ENCODE measurements around the gene EIF4B.

Gene EIF4B

DNA sequence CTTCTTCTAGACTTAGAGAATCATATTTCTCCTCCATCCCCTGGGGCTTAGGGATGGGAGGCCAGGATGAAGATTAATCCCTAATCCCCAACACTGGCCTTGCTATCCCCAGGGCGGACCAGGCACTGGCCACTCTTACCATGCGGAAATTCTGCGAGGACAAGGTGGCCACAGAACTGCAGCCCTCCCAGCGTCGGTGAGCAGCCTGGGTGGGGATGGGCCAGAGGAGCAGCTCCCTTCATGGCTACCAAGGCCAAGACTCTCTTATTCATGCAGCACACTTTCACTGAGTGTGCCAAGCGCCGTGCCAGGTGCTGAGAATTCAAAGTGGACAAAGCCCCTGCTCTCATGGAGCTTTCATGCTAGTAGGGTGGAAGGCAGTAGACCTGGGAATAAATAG is 50.6 kb downstream of the EIF4B start:
- no peak for DNase-seq (ENCODE audit: low read depth in 2 of 3, low spot score in 2 of 3)

DNA sequence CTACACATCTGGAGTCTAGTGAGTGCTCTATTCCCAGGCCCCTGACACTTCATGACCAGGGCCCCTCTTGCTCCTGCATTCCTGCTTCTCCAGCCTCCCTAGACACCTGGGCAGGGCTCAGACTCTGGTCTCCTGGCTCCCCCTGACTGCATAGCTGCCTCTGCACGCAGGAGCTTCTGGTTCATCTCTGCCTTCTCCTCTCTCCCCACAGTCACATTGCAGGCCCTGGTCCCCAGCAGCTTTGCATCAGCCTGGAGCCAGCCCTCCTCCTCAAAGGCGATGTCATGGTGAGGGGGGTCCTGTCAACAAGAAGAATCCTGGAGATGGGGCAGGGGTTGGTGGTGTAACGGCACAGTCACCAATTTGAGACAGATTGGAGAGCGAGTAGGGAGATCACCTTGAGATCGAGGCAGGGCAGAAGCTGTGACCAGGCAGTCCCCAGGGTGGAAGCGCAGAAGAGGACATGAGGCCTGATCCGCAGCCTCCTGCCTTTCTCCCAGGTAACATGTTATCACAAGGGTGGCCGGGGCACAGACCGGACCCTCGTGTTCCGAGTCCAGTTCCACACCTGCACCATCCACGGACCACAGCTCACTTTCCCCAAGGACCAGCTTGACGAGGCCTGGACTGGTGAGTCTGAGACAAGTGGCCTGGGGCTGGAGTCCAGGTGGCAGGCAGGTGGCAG is 51.7 kb downstream of the EIF4B start:
- DNase-seq (ENCODE audit: low read depth in 2 of 3, low spot score in 2 of 3), result no peak

DNA sequence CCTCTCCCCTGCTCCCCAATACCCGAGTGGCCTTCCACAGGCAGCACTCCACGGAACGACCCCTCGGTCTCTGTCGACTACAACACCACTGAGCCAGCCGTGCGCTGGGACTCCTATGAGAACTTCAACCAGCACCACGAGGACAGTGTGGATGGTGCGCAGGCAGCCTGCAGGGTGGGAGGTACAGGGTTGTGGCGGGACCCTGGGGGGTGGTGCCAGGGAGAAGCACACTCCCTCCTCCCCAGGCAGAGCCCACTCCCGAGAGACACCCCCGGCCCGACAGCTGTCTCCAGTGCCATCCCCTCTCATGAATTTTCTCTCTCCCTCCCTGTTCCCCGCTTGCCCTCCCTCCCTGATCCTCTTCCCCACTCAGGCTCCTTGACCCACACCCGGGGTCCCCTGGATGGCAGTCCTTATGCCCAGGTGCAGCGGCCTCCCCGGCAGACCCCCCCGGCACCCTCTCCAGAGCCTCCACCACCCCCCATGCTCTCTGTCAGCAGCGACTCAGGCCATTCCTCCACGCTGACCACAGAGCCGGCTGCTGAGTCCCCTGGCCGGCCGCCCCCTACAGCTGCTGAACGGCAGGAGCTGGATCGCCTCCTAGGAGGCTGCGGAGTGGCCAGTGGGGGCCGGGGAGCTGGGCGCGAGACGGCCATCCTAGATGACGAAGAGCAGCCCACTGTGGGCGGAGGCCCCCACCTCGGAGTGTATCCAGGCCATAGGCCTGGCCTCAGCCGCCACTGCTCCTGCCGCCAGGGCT is 52.6 kb downstream of the EIF4B start:
- DNase-seq (ENCODE audit: low read depth in 2 of 3, low spot score in 2 of 3), result no peak

DNA sequence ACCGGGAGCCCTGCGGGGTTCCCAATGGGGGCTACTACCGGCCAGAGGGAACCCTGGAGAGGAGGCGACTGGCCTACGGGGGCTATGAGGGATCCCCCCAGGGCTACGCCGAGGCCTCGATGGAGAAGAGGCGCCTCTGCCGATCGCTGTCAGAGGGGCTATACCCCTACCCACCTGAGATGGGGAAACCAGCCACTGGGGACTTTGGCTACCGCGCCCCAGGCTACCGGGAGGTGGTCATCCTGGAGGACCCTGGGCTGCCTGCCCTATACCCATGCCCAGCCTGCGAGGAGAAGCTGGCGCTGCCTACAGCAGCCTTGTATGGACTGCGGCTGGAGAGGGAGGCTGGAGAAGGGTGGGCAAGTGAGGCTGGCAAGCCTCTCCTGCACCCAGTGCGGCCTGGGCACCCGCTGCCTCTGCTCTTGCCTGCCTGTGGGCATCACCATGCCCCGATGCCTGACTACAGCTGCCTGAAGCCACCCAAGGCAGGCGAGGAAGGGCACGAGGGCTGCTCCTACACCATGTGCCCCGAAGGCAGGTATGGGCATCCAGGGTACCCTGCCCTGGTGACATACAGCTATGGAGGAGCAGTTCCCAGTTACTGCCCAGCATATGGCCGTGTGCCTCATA is 53.3 kb downstream of the EIF4B start:
- no peak for DNase-seq (ENCODE audit: low read depth in 2 of 3, low spot score in 2 of 3)

GRCh38 chr12:53060064-53060720 is 53.9 kb downstream of the EIF4B start:
- no peak for DNase-seq (ENCODE audit: low read depth in 2 of 3, low spot score in 2 of 3)

DNA sequence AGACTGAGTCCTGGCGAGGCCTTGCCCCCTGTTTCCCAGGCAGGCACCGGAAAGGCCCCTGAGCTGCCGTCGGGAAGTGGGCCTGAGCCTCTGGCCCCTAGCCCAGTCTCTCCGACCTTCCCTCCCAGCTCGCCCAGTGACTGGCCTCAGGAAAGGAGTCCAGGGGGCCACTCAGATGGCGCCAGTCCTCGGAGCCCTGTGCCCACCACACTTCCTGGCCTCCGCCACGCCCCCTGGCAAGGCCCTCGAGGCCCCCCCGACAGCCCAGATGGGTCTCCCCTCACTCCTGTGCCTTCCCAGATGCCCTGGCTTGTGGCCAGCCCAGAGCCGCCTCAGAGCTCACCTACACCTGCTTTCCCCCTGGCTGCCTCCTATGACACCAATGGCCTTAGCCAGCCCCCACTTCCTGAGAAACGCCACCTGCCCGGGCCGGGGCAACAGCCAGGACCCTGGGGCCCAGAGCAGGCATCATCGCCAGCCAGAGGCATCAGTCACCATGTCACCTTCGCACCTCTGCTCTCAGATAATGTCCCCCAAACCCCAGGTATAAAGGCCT is 54.5 kb downstream of the EIF4B start:
- no peak for DNase-seq (ENCODE audit: low read depth in 2 of 3, low spot score in 2 of 3)

- no peak for DNase-seq (ENCODE audit: low read depth in 2 of 3, low spot score in 2 of 3)
Measured at GRCh38 chr12:53061404-53062010, 55.3 kb downstream of the EIF4B start.

GRCh38 chr12:53062011-53062961 is 56.0 kb downstream of the EIF4B start:
- no peak for DNase-seq (ENCODE audit: low read depth in 2 of 3, low spot score in 2 of 3)

- DNase-seq (ENCODE audit: low read depth in 2 of 3, low spot score in 2 of 3), result no peak
Measured at GRCh38 chr12:53062977-53063707, 56.9 kb downstream of the EIF4B start.

DNA sequence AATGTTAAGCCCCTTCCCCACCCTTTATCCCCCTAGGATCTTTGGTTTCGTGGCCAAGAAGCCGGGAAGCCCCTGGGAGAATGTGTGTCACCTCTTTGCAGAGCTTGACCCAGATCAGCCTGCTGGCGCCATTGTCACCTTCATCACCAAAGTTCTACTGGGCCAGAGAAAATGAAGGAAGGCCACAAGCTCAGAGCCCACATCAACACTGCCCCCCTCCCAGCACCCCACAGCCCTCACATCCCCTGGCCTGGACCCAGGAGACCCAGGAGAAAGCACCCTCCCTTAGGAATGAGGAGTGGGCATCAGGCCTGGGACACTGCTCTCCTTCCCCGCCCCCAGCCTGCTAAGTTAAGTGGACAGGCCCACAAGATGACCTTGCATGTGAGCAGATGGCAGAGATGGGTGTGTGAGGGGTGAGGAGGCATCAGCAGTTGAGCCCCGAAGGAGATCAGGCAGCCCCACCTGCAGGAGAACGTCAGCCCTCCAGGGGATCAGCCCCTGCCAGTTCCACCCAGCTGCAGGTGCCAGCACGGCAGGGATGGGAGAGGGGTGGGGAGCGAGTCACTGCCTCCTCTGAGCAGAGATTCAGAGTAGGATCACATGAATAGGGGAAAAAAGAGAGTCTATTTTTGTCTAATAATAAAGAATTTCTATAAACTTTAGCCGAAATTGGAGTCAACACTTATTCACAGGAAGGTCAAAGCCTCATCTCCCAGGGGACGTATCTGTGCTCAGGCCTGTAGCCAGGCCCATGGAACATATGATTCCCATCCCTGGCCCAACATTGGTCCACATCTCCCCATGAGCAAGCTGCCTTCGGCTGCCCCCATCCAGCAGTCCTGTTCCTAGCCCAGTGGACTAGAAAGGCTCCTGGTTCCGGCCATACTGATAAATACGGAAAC is 57.7 kb downstream of the EIF4B start:
- DNase-seq (ENCODE audit: low read depth in 2 of 3, low spot score in 2 of 3), result no peak

DNA sequence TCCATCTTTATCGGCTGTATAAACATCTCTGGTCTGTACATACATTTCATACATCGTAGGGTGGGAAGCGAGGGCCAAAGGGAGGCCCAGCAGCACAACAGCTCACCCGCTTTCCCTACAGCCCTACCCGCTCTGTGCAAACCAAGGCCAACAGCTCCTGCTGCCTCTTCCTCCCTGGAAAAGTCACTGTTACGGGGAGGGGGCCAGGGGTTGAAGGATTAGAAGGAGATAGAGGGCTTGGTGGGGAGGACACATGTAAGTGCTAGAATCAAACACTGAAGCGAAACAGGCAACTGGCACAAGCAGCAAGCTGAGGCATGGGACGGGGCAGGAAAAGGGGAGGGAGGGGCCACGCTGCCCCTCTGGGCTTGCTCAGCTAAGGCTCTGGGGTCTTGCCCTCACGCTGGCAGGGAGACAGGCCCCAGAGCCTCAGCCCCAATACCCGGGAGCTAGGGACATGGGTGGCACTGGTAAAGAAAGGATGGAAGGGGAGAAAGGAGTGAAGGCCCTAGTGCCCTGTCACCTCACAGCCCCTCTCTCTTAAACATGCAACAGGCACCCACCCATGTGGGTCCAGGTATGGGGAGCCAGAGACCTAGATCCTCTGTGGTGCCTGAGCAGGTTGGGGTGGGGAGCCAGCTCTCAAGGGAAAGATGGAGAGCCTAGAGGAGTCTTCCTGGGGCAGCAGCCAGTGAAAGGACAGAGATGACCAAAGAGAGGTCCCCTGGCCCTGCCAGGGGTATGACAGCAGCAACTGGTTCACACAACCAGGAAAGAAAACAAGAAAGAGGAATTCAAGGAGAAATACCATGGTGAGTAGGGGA is 58.6 kb downstream of the EIF4B start:
- DNase-seq (ENCODE audit: low read depth in 2 of 3, low spot score in 2 of 3), result no peak

DNA sequence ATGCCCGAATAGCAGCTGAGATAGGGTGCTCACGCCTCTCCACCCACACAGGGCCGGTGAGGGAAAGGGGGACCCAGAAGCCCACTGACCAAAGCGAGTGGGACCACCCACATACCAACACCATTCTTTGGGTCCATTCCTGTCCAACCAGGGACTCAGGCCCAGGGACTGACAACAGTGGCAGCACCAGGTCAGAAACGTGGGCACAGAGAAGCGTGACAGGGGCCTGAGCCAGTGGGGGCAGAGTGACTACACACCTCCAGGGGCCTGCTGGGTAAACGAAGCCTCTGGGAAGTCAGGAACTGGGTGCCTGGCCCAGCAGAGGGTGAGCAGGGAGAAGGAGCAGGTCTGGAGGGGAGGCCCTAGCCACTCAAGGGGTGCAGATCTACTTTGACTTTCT is 59.2 kb downstream of the EIF4B start:
- no peak for DNase-seq (ENCODE audit: low read depth in 2 of 3, low spot score in 2 of 3)

- DNase-seq (ENCODE audit: low read depth in 2 of 3, low spot score in 2 of 3), result peak in 2 of 3 experiments; percentile 66 to 68
Measured at GRCh38 chr12:53065975-53066931, 60.0 kb downstream of the EIF4B start.

DNA sequence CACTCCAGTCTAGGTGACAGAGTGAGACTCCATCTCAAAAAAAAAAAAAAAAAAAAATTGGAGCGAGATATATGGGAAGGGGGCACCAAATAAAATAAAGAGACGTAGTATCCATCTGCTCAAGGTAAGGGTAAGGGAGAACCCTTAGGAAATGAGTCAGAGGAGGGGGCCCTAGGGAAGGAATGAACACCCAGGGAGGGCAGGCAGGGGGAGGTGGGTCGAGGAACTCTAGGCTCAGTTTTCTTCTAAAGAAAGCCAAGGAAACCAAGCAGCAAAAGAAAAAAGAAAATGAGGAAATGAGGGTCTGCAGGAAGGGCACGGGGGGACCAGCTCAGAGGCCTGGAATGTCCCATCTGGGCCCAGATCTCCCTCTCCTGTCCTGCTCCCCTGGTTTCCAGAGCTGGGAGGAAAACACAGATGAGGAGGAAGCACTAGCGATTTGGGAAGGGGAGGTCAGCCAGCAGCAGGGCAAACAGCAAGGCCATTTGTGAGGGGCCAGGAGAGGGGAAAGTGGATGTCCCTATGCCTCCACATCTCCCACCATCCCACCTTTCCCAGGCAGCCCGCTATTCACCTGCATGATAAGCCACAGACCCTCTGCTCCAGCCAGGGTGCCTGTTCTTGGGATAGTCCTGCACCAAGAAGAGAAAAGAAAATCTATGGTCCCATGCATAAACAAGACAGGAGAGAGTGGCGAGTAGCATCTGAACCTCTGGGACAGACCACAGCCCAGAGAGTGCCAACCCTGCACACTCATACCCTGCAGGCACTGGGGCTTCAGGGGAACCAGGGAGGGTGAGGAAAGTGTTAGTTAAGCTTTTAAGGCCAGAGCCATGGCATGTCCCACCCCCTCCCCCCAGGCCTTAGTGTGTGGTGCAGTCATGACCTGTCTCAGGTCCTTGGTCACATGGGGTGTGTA is 61.1 kb downstream of the EIF4B start:
- DNase-seq (ENCODE audit: low read depth in 2 of 3, low spot score in 2 of 3), result no peak

Data from activated CD8-positive, alpha-beta memory T cell treated with anti-CD3 and anti-CD28 coated beads for 48 hours (primary cell).